BE2C (cell line): ENCODE data around the gene FGF13.

Experiments
- DNase-seq: peaks from one replicate; pipeline ENCODE4 v3.0.0-alpha.2; 2020
- H3K27me3 ChIP-seq: fragments of 250-450 bp; sonication (Bioruptor Pico); 2 replicates; pipeline ENCODE4 v1.5.1; 2020; ENCODE audit warnings: mild to moderate bottlenecking
- H3K36me3 ChIP-seq: fragments of 250-450 bp; sonication (Bioruptor Pico); 2 replicates; pipeline ENCODE4 v1.5.1; 2020; ENCODE audit warnings: mild to moderate bottlenecking
- H3K4me1 ChIP-seq: fragments of 250-450 bp; sonication (Bioruptor Pico); 2 replicates; pipeline ENCODE4 v1.5.1; 2020
- H3K4me3 ChIP-seq: 2 replicates; pipeline ENCODE4 v1.5.1; 2011; ENCODE audit warnings: low read depth, low read length
- H3K9me3 ChIP-seq: fragments of 250-450 bp; sonication (Bioruptor Pico); 2 replicates; pipeline ENCODE4 v1.5.1; 2020
- CTCF ChIP-seq: IDR thresholded peaks from 2 replicates; pipeline ENCODE4 v1.5.1; 2012; ENCODE audit warnings: mild to moderate bottlenecking, low read depth, low read length

Gene FGF13

GRCh38 chrX:138710866-138711341 is 613 bp downstream of the FGF13 start:
- no peak for DNase-seq
- no peaks in the 10 kb centered on the region for H3K27me3 ChIP-seq
- TF ChIP-seq CTCF, result no peak
- no peaks in the 10 kb centered on the region for H3K36me3 ChIP-seq
- no peaks in the 10 kb centered on the region for H3K4me1 ChIP-seq
- H3K4me3 ChIP-seq, result no peak overlapping the region
- no peaks in the 10 kb centered on the region for H3K9me3 ChIP-seq

- no peaks in the 10 kb centered on the region for H3K36me3 ChIP-seq
- H3K27me3 ChIP-seq, result no peaks in the 10 kb centered on the region
- H3K9me3 ChIP-seq, result no peaks in the 10 kb centered on the region
- no peaks in the 10 kb centered on the region for H3K4me1 ChIP-seq
- DNase-seq, result no peak
- H3K4me3 ChIP-seq, result no peak overlapping the region
- no peak for TF ChIP-seq CTCF
Measured at GRCh38 chrX:138709886-138710791, 1.4 kb downstream of the FGF13 start.

DNA sequence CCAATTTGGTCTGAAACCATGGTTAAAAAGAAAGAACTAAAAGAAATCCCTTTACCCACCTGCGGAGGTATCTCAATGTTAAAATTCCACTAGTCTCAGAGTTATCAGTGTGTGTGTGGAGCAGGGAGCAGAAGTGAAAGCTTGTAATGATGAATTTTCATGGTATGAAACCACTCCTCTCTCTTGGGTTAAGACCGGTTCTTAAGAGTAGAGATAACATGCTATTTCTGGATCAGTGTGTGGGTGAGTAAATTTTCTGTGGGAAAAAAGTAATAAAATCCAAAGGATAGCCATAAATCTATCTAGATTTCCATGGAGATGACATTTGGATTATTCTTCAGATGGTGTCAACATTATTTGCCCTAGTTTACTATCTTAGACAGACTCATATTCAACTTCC is 3.2 kb downstream of the FGF13 start:
- Histone ChIP-seq H3K4me1 (no peaks in the 10 kb centered on the region), H3K9me3 (no peaks in the 10 kb centered on the region), H3K36me3 (no peaks in the 10 kb centered on the region), H3K4me3 (no peak overlapping the region), H3K27me3 (no peaks in the 10 kb centered on the region)
- TF ChIP-seq CTCF, result no peak
- DNase-seq, result no peak

DNA sequence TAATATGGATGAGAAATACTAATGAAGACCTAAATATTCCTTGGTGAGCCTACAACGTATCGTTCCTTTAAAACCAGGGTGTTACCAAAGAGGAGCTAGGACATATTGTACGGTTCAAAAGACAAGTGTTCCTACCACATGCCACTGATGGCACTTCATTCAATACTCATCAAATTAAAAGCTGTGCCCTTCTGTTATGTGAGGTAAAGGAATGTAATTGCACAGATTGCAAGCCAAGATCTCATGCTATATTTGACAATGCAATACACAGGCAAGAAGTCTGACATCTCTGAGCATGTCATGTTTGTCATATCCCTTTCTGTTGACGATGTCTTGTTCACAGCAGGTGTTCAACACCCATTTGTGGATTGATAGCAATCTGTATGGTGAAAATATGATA is 6.9 kb downstream of the FGF13 start:
- no peak for TF ChIP-seq CTCF
- no peaks in the 10 kb centered on the region for H3K36me3 ChIP-seq
- DNase-seq, result no peak
- H3K9me3 ChIP-seq, result no peaks in the 10 kb centered on the region
- H3K27me3 ChIP-seq, result no peaks in the 10 kb centered on the region
- H3K4me3 ChIP-seq, result no peak overlapping the region
- H3K4me1 ChIP-seq, result no peaks in the 10 kb centered on the region

DNA sequence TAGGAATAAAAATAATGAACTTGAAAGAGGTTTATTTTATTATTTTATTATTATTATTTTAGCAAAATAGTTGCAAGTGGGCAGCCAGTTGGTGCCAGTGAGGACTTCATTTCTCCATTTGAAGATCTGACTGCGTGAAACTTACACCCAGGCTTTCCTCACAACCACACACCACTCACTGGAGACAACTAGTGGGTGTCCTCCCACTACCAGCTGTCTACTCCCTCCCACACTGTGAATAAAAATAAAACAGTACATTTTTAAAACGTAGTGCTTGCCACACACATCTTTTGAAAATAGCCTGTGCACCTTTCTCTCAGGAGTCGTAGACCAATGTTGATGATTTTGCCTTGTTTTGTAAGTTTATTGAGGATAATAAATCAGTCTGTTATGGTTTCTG is 7.4 kb downstream of the FGF13 start:
- no peak for DNase-seq
- Histone ChIP-seq H3K27me3 (no peaks in the 10 kb centered on the region), H3K36me3 (no peaks in the 10 kb centered on the region), H3K4me1 (no peaks in the 10 kb centered on the region), H3K9me3 (no peaks in the 10 kb centered on the region), H3K4me3 (no peak overlapping the region)
- no peak for TF ChIP-seq CTCF

- no peak for DNase-seq
- Histone ChIP-seq H3K36me3 (no peaks in the 10 kb centered on the region), H3K4me1 (no peaks in the 10 kb centered on the region), H3K4me3 (no peak overlapping the region), H3K9me3 (no peaks in the 10 kb centered on the region), H3K27me3 (no peaks in the 10 kb centered on the region)
- no peak for TF ChIP-seq CTCF
Measured at GRCh38 chrX:138692591-138692990, 18.9 kb downstream of the FGF13 start.
